ACHN (cell line): Measurements from ENCODE around the gene PRKG2.
"Not testable (repeated sequence)": the region's sequence is repeated elsewhere in the genome, so short reads cannot be mapped to it uniquely, and the experiment has no call there.

Experiments used
- DNase-seq: peaks from one replicate; pipeline ENCODE4 v3.0.0-alpha.2; 2015
- in situ Hi-C: cut with HindIII; loops from 2 replicates; pipeline ENCODE4 v1.10.0; 2017; ENCODE audit warnings: low sequenced_read_pairs, low pct_ligation_motif_present, low pct_unique_long_range_greater_than_20kb

PRKG2 gene

GRCh38 chr4:81214881-81215868 is at the start of gene PRKG2:
PRKG2 (minus strand) TSS chr4:81215222; CDS start chr4:81205047, 10,175 bp downstream.
- no peak for DNase-seq
- in situ Hi-C loops, result no loop called here

DNA sequence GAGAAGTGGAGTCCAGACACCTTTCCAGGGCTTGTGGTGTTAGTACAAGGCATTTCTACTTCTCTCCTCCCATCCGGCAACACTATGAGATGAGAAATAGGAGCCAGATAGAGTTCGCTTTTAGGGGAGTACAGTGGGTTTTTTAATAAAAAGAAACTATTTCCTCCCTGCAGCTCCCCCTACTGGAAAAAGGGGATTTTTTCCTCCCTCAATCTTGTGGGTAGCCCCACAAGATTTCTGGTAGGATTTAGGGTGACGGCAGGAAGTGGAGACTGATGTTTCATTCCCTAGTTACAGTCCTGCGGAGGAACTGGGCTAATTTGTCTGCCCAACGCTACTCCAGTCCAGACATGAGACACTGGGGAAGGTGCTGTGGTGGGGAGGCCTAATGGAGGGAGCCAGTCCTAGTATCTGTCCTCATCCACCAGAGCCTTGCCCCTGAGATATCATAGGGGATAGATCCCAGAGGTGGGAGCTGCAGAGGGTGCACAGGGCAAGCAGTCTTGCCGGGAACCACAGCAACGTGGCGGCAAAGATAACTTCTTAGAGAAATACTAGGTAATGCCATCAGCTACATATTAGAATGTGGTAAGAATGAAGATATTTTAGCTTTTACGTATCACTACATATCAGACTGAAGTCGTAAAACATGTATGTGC is 45.5 kb upstream of the PRKG2 start:
- DNase-seq, result peak; percentile 4
- in situ Hi-C loops, result no loop called here

- in situ Hi-C loops, result no loop called here
- no peak for DNase-seq
These were observed 44.0 kb upstream of the PRKG2 start for GRCh38 chr4:81258841-81259550.

DNA sequence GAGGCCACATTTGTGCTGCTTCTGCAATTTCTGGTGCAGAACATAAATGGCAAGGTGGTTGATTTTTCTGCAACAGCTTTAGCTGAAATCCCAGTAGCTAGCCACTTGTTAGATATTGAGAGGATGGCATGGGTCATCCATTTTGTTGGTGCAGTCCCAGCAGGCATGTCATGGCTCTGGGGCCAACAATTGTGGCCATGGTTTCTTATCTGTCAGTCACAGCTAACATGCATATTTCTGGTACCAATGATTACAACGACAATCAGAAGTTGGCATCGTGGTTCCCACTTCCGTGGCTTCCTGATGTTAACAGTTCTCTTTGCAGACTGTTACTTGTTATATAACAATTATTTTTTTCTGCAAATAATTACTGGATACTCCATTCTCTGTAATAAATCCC is 42.8 kb upstream of the PRKG2 start:
- DNase-seq, result no peak
- in situ Hi-C loops, result no loop called here

DNA sequence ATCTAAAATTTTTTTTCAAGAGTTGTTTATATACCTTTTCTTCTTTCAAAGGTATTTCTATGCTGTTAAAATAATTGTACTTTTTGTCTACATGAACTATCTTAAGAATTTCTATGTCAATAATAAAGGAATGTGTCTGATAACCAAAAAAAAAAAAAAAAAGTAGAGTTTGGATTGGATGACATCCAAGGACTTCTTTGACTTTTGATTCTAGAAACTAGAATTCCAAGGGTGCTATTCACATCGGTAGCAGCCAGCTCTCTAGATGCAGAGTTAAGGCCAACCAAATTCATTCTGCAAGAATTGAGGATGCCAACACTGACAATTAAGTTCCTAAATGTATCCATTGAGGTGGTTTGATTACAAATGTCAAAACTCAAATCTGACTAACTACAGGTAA is 42.0 kb upstream of the PRKG2 start:
- in situ Hi-C loops, result no loop called here
- no peak for DNase-seq

DNA sequence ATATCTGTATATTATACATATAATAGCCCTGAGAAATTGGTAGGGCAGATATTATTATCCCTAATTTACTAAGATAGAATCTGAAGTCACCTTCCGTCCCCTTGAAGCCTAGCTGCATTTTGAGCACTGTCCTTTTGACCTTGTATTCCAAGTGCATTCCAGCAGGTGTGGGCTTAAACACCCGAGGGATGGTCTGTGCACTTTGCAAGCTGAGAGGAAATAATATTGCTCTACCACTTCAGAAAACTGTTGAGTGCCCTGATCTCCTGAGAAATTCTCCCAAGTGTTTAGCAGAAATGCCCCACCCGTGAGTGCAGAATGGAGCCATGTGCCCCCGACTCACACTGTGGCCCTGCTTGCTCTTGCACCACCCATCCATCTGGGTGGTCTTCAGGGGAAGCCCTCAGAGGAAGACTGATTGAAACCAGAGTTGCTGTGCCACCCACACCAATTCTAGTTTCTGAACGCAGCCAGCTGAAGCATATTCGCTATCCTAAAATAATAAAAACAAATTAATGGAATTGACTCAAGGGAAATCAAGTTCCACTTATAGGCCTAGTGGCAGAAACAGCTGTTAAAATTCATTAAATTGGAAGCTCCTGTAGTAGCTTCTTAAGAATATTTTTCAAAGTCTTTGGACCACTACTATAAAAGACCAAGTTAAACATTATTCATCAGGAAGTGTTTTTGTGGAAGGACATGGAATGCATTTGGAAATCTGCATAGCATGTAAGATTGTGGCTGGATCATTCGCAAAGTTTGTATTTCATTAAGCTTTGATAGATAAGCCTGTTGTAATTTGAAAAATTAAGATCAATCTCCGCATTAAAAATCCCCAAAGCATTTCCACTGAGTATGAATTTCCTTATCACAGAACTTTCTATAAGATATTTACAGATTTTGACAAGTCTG is 41.3 kb upstream of the PRKG2 start:
- no peak for DNase-seq
- in situ Hi-C loops, result no loop called here

DNA sequence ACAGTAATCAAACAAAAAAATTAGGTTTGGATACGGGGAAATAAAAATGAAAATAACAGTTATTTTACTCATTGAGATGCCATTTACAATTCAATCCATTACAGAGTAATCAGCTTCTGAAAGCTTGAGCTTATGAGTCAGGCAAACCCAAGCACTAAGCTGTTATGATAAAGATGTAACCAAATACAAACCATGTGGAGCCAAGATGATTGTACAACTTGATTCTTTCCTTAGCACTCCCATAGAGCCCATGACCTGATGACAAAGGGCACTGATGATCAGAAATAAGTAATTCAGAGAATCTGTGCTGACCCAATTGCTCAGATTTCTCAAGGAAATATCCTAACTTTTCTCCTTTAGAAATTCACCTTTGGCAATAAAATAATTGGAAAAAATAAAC is 40.5 kb upstream of the PRKG2 start:
- DNase-seq, result no peak
- in situ Hi-C loops, result no loop called here

DNA sequence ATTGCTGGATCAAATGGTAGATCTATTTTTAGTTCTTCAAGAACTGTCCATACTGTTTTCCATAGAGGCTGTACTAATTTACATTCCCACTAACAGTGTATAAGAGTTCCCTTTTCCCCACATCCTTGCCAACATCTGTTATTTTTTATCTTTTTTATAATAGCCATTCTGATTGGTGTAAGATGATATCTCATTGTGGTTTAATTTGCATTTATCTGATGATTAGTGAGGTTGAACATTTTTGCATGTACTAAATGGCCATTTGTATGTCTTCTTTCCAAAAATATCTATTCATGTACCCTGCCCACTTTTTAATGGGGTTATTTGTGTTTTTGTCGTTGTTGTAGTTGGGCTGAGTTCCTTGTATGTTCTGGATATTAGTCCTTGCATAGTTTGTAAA is 35.4 kb upstream of the PRKG2 start:
- DNase-seq, result no peak
- in situ Hi-C loops, result no loop called here

GRCh38 chr4:81245218-81246009 is 30.4 kb upstream of the PRKG2 start:
- in situ Hi-C loops, result no loop called here
- DNase-seq, result no peak

DNA sequence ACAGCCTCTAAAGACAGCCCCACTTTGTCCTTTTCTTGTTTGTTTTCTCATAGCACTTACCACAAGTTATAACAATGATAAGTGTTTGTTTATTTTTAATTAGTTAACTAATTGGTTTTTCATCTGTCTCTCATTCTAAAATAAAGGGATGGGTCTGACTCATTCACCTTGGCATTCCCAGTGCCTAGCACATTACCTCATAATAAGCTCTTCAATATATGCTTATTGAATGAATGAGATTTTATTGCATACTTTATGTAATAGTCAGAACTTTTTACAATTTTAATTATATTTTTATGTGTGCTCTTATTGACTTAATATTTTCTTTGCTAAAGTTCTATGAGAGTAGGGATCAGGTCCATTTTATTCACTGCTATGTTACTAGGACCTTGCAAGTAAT is 22.8 kb upstream of the PRKG2 start:
- in situ Hi-C loops, result no loop called here
- DNase-seq, result no peak

DNA sequence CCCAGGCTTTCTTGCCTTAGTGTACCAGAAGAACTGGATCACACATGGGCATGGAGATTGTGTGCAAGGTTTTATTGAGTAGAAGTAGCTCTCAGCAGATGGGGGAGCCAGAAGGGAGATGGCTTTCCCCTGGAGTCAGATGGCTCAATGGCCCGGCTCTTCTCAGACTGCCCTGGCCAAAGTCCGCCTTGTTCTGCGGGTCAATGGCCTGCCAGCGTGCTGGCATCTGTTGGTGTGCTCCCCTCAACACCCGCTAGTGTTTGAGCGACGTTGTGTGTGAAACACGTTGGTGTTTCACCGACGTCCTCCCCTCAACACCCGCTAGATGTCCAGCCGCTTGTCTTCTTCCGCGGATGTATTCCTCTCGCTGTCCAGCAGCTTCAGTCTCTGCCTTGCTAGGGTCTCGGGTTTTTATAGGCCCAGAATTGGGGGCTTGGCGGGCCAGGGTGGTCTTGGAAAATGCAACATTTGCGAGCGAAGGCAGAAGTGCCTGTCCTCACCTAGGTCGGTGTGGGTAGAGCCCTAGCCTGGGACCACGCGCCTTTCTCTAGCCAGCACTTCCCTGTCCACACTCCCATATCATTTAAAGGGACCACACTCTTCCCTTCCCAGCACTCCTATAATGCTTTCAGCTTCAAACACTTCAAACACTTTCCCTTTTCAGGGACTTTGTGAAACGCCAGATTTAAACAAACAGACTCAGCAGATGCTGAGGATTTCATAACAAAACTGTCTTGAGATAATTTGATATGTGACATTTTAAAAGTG is 21.1 kb upstream of the PRKG2 start:
- in situ Hi-C loops, result no loop called here
- DNase-seq, result no peak

DNA sequence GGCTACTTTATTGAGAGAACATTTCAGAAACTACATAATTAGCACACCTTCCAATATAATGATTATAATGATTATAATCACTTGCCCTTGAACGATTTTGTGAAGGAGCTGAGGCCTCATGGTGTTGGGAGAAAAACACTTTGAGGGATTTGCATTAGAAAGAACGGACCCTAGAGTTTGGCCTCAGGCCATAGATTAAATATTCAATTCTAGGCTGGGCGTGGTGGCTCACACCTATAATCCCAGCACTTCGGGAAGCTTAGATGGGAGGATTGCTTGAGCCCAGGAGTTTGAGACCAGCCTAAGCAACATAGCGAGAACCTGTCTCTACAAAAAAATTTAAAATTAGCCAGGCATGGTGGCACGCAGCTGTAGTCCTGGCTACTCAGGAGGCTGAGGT is 12.9 kb upstream of the PRKG2 start:
- DNase-seq, result no peak
- in situ Hi-C loops, result no loop called here

DNA sequence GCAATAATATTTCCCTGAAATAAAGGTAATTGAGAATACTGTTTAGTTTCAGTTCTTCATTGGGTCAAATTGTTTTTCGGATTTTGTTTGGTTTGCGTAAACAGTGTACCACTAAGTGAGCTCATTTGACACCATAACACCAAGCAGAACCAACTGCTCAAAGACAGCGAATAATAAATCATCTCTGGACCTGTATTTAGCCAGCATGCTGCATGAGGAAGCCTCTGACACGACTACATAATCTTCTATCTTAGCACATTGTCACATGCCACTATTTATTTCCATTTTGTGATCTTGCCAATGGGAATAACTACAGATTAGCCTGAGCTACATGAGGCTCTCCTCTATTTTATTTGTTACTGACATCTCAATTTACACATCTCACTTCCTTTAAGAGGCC is 12.1 kb upstream of the PRKG2 start:
- DNase-seq, result no peak
- in situ Hi-C loops, result no loop called here

DNA sequence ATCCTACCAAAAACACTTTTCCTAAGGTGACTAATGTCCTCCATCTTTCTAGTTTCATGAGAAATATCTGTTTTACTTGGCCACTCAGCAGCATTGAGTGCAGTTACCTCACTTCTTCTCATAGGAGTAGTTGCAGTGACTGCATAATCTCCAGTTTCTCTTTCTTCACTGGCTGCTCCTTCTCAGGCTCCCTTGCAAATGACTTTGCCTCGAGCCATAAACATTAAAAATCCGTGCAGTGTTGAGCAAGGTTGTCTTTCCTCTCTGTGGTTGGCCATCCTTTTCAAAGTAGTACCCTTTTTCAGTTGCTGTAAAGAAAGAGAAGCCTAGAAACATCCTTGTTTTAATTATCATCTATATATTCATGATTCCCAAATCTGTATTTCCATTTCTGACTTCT is 10.2 kb upstream of the PRKG2 start:
- in situ Hi-C loops, result no loop called here
- no peak for DNase-seq

- DNase-seq, in situ Hi-C loops: not testable (repeated sequence)
These were observed 7.1 kb upstream of the PRKG2 start for GRCh38 chr4:81222082-81222472.

- in situ Hi-C loops, result no loop called here
- no peak for DNase-seq
These were observed 6.5 kb upstream of the PRKG2 start for GRCh38 chr4:81221303-81222081.
